OCI-LY1 (cell line): ENCODE measurements around the gene RASA3.
"Not testable (repeated sequence)": the region's sequence is repeated elsewhere in the genome, so short reads cannot be mapped to it uniquely, and the experiment has no call there.

Source experiments
- H2AFZ ChIP-seq: fragments of 200-600 bp; sonication (generic), shearing (Covaris generic); 2 replicates; pipeline ENCODE4 v1.6.0; 2014; ENCODE audit warnings: antibody characterized with exemption, mild to moderate bottlenecking, low read length
- H3F3A ChIP-seq: fragments of 200-600 bp; sonication (generic), shearing (Covaris generic); 2 replicates; pipeline ENCODE4 v1.6.0; 2014; ENCODE audit warnings: mild to moderate bottlenecking, antibody characterized with exemption, low read length, moderate library complexity; ENCODE audit not compliant: insufficient read depth
- H3K27ac ChIP-seq: fragments of 200-600 bp; sonication (generic); 2 replicates; pipeline ENCODE4 v1.5.1; 2014; ENCODE audit warnings: low read length, mixed run types, mild to moderate bottlenecking, low read depth; ENCODE audit not compliant: poor library complexity, severe bottlenecking
- H3K27me3 ChIP-seq: fragments of 200-600 bp; sonication (generic); 2 replicates; pipeline ENCODE4 v1.6.0; 2014; ENCODE audit warnings: antibody characterized with exemption, mild to moderate bottlenecking, low read length, moderate library complexity; ENCODE audit not compliant: insufficient read depth
- H3K36me3 ChIP-seq: fragments of 200-600 bp; sonication (generic); 2 replicates; pipeline ENCODE4 v1.6.1; 2014; ENCODE audit warnings: mild to moderate bottlenecking, antibody characterized with exemption, low read length, moderate library complexity, mixed read lengths; ENCODE audit not compliant: insufficient read depth
- H3K4me1 ChIP-seq: fragments of 200-600 bp; sonication (generic); 2 replicates; pipeline ENCODE4 v1.5.1; 2014; ENCODE audit warnings: mild to moderate bottlenecking, low read length, moderate library complexity; ENCODE audit not compliant: insufficient read depth, severe bottlenecking
- H3K4me2 ChIP-seq: fragments of 200-600 bp; sonication (generic), shearing (Covaris generic); 2 replicates; pipeline ENCODE4 v1.6.1; 2014; ENCODE audit warnings: low read length
- H3K4me3 ChIP-seq: fragments of 200-600 bp; sonication (generic); 2 replicates; pipeline ENCODE4 v1.5.1; 2014; ENCODE audit warnings: low read length, low read depth, mild to moderate bottlenecking, mixed read lengths; ENCODE audit not compliant: poor library complexity, severe bottlenecking
- H3K79me2 ChIP-seq: fragments of 200-600 bp; shearing (Covaris generic); 2 replicates; pipeline ENCODE4 v1.6.1; 2016; ENCODE audit warnings: mixed run types, low read length, mixed read lengths; ENCODE audit not compliant: insufficient read depth
- H3K9ac ChIP-seq: fragments of 200-600 bp; sonication (generic), shearing (Covaris generic); 2 replicates; pipeline ENCODE4 v1.6.1; 2014; ENCODE audit warnings: mild to moderate bottlenecking, low read length, mixed read lengths
- H3K9me2 ChIP-seq: fragments of 200-600 bp; sonication (generic), shearing (Covaris generic); 2 replicates; pipeline ENCODE4 v1.6.1; 2014; ENCODE audit warnings: low read depth, mild to moderate bottlenecking, low read length, mixed read lengths
- H3K9me3 ChIP-seq: fragments of 200-600 bp; shearing (Covaris generic); 2 replicates; pipeline ENCODE4 v1.6.1; 2014; ENCODE audit warnings: low read length, mixed read lengths
- H4K20me1 ChIP-seq: fragments of 200-600 bp; sonication (generic), shearing (Covaris generic); 2 replicates; pipeline ENCODE4 v1.6.0; 2016; ENCODE audit warnings: mild to moderate bottlenecking, low read length; ENCODE audit not compliant: insufficient read depth
- CTCF ChIP-seq: fragments of 200-600 bp; sonication (generic), shearing (Covaris generic); IDR thresholded peaks from 2 replicates; pipeline ENCODE4 v1.5.1; 2017; ENCODE audit warnings: mild to moderate bottlenecking, antibody characterized with exemption, low read length, moderate library complexity, mixed read lengths
- EZH2 ChIP-seq: fragments of 200-600 bp; sonication (generic), shearing (Covaris generic); IDR thresholded peaks from 2 replicates; pipeline ENCODE4 v1.8.0; 2017; ENCODE audit warnings: borderline replicate concordance, mixed run types, mild to moderate bottlenecking, antibody characterized with exemption, low read length, moderate library complexity, mixed read lengths

RASA3 gene

GRCh38 chr13:114134944-114135610 lies 2.7 kb upstream of the RASA3 start:
- Histone ChIP-seq H2AFZ (no peak overlapping the region), H3K4me3 (no peak overlapping the region), H3K4me2 (no peak overlapping the region), H3K4me1 (peaks cover 22% of the 10 kb centered on the region), H3K27me3 (peaks cover 4% of the 10 kb centered on the region; the same call in 1 of the 2 replicates), H4K20me1 (no peaks in the 10 kb centered on the region), H3K27ac (no peak overlapping the region), H3K79me2 (no peaks in the 10 kb centered on the region), H3K9me3 (no peaks in the 10 kb centered on the region), H3K9me2 (no peaks in the 10 kb centered on the region), H3K36me3 (no peaks in the 10 kb centered on the region), H3K9ac (no peak overlapping the region), H3F3A (no peaks in the 10 kb centered on the region)
- no peak for TF ChIP-seq CTCF
- no peak for TF ChIP-seq EZH2

- H3K9ac ChIP-seq, result no peak overlapping the region
Observed at GRCh38 chr13:114134111-114134943, 1.9 kb upstream of the RASA3 start.

DNA sequence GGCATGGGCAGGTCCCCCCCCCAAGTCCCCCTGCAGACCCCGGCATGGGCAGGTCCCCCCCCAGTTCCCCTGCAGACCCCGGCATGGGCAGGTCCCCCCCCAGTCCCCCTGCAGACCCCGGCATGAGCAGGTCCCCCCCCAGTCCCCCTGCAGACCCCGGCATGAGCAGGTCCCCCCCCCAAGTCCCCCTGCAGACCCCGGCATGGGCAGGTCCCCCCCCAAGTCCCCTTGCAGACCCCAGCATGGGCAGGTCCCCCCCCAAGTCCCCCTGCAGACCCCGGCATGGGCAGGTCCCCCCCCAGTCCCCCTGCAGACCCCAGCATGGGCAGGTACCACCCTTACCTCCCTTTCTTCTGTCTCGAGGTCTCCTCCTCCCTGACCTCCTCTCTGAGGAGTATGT lies 1.1 kb upstream of the RASA3 start:
- not testable (repeated sequence) for H3K27ac ChIP-seq, H3K9me2 ChIP-seq, H3K9me3 ChIP-seq, H3K4me2 ChIP-seq, H3K4me3 ChIP-seq, H3K79me2 ChIP-seq, H2AFZ ChIP-seq, H4K20me1 ChIP-seq, H3K9ac ChIP-seq, H3K27me3 ChIP-seq, H3F3A ChIP-seq, H3K36me3 ChIP-seq
- H3K4me1 ChIP-seq, result peaks cover 37% of the 10 kb centered on the region

More at GRCh38 chr13:114134111-114134943, 1.9 kb upstream of the RASA3 start:
- Histone ChIP-seq H3K9me3 (no peaks in the 10 kb centered on the region), H3K79me2 (no peaks in the 10 kb centered on the region), H2AFZ (no peak overlapping the region), H3K4me3 (no peak overlapping the region), H4K20me1 (no peaks in the 10 kb centered on the region), H3K27ac (no peak overlapping the region), H3K4me1 (peaks cover 29% of the 10 kb centered on the region), H3K36me3 (no peaks in the 10 kb centered on the region), H3K9me2 (no peaks in the 10 kb centered on the region), H3F3A (peaks cover 6% of the 10 kb centered on the region; the same call in 1 of the 2 replicates), H3K27me3 (peaks cover 4% of the 10 kb centered on the region; the same call in 1 of the 2 replicates), H3K4me2 (no peak overlapping the region)
- TF ChIP-seq EZH2 (no peak), CTCF (no peak)

DNA sequence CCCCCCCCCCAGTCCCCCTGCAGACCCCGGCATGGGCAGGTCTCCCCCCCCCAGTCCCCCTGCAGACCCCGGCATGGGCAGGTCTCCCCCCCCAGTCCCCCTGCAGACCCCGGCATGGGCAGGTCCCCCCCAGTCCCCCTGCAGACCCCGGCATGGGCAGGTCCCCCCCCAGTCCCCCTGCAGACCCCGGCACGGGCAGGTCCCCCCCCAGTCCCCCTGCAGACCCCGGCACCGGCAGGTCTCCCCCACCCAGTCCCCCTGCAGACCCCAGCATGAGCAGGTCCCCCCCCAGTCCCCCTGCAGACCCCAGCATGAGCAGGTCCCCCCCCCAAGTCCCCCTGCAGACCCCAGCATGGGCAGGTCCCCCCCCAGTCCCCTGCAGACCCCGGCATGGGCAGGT lies 703 bp upstream of the RASA3 start:
- H3K9ac ChIP-seq, result not testable (repeated sequence)

More for the DNA sequence above, 703 bp upstream of the RASA3 start:
- H3K9me3 ChIP-seq, H3K4me3 ChIP-seq, H3K36me3 ChIP-seq, H3F3A ChIP-seq, H4K20me1 ChIP-seq, H3K27ac ChIP-seq, H3K4me2 ChIP-seq, H3K9me2 ChIP-seq, H3K27me3 ChIP-seq, H2AFZ ChIP-seq, H3K79me2 ChIP-seq: not testable (repeated sequence)
- H3K4me1 ChIP-seq, result peaks cover 41% of the 10 kb centered on the region
